ENCODE results near the gene CLRN1. TPM values are rescaled to one million over a fixed set of nuclear protein-coding genes. Genes with fewer than 3 reads are reported as not detected.

CLRN1 gene
- total RNA-seq, 1 donor from 2014 or later = not detected

- H3K4me3 ChIP-seq (ENCODE audit: low read depth, low read length) = no peak overlapping the region
- no peak for TF ChIP-seq CTCF (conservative IDR thresholded peaks at IDR 0.05; ENCODE audit: low read depth, low read length)
- DNase-seq (ENCODE audit: low read depth) = peak; percentile 59
These were observed 38.9 kb upstream of the CLRN1 start for GRCh38 chr3:151011427-151011826.

- no peak for DNase-seq (ENCODE audit: low read depth)
- no peak overlapping the region for H3K4me3 ChIP-seq (ENCODE audit: low read depth, low read length)
- no peak for TF ChIP-seq CTCF (conservative IDR thresholded peaks at IDR 0.05; ENCODE audit: low read depth, low read length)
These were observed 37.5 kb upstream of the CLRN1 start for GRCh38 chr3:151009981-151010380.

GRCh38 chr3:151009430-151009829 is 36.9 kb upstream of the CLRN1 start:
- TF ChIP-seq CTCF (conservative IDR thresholded peaks at IDR 0.05; ENCODE audit: low read depth, low read length) = no peak
- no peak for DNase-seq (ENCODE audit: low read depth)
- no peak overlapping the region for H3K4me3 ChIP-seq (ENCODE audit: low read depth, low read length)

GRCh38 chr3:151008699-151009098 is 36.2 kb upstream of the CLRN1 start:
- TF ChIP-seq CTCF (conservative IDR thresholded peaks at IDR 0.05; ENCODE audit: low read depth, low read length) = peak; percentile 59

GRCh38 chr3:151003768-151004134 is 31.2 kb upstream of the CLRN1 start:
- TF ChIP-seq CTCF (conservative IDR thresholded peaks at IDR 0.05; ENCODE audit: low read depth, low read length) = no peak
- no peak for DNase-seq (ENCODE audit: low read depth)
- H3K4me3 ChIP-seq (ENCODE audit: low read depth, low read length) = no peak overlapping the region

More at GRCh38 chr3:151008699-151009098, 36.2 kb upstream of the CLRN1 start:
- H3K4me3 ChIP-seq (ENCODE audit: low read depth, low read length) = no peak overlapping the region
- no peak for DNase-seq (ENCODE audit: low read depth)

- no peak for TF ChIP-seq CTCF (conservative IDR thresholded peaks at IDR 0.05; ENCODE audit: low read depth, low read length)
- peak; percentile 76 for DNase-seq (ENCODE audit: low read depth)
- H3K4me3 ChIP-seq (ENCODE audit: low read depth, low read length) = no peak overlapping the region
These were observed 30.7 kb upstream of the CLRN1 start for GRCh38 chr3:151003029-151003767.
